Measurements from ENCODE around the gene BCKDK.

DNA sequence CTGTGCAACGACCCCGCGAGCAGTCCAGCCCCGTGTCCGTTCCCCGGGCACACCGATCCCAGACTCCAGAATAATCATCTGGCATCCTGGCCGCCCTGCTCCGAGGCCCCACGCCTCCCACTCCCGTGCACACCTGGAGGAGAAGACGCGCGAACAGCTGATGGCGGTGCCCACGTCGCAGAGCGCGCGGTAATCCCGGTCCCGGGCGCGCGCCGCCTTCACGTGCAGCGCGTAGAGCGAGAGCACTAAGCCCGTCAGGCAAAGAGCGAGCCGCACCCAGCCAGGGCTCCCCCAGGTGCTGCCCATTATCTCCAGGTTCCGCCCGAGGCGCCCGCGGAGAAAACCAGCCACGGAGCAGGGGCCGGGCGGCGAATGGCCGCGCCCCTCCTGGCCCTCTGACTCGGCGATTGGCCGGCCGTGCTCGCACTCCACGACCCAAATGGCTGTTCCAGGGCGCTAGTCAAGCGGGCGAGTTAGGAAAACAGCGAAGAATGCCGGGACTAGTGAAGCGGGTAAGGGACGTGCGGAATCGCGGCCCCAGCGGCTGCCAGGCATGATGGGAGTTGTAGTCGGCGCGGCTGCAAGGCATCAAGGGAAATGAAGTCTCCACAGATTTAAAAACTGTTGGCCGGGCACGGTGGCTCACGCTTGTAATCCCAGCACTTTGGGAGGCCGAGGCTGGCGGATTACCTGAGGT is 13.6 kb upstream of the BCKDK start, which contains the start of gene VKORC1:
- TF ChIP-seq YY1 (IDR thresholded peaks at IDR 0.05; ENCODE audit: low read depth): peak; percentile 42; the same call in 1 of the 2 replicates
- TF ChIP-seq SMC3 (IDR thresholded peaks at IDR 0.05; ENCODE audit: low read depth, low read length): no peak
- TF ChIP-seq, protein P1, sequence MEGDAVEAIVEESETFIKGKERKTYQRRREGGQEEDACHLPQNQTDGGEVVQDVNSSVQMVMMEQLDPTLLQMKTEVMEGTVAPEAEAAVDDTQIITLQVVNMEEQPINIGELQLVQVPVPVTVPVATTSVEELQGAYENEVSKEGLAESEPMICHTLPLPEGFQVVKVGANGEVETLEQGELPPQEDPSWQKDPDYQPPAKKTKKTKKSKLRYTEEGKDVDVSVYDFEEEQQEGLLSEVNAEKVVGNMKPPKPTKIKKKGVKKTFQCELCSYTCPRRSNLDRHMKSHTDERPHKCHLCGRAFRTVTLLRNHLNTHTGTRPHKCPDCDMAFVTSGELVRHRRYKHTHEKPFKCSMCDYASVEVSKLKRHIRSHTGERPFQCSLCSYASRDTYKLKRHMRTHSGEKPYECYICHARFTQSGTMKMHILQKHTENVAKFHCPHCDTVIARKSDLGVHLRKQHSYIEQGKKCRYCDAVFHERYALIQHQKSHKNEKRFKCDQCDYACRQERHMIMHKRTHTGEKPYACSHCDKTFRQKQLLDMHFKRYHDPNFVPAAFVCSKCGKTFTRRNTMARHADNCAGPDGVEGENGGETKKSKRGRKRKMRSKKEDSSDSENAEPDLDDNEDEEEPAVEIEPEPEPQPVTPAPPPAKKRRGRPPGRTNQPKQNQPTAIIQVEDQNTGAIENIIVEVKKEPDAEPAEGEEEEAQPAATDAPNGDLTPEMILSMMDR (IDR thresholded peaks at IDR 0.05): no peak
- TF ChIP-seq TCF12 (IDR thresholded peaks at IDR 0.05): peak; percentile 34; the same call in 1 of the 2 replicates
- TF ChIP-seq POLR2AphosphoS5 (IDR thresholded peaks at IDR 0.05; ENCODE audit: low read depth, low read length): 0 out of 2 replicates have a peak, but pooled peaks have one; percentile 52
- TF ChIP-seq MXI1 (IDR thresholded peaks at IDR 0.05; ENCODE audit: low read depth, low read length): peak; percentile 75; the same call in 1 of the 2 replicates
- TF ChIP-seq GABPA (IDR thresholded peaks at IDR 0.05; ENCODE audit: low read depth): peak; percentile 60
- TF ChIP-seq EP300 (IDR thresholded peaks at IDR 0.05; ENCODE audit: borderline replicate concordance in 1 of 2, low read depth in 1 of 2, low read length in 1 of 2): peak in 1 of 2 experiments; percentile 29; a peak in 1 of 4 replicates
